BLaER1 treated with 17β-estradiol and CSF1 and Interleukin-3, amounts not matched to agents 10 nM and 100 nM (cell line): Measurements from ENCODE around the gene PRPH.

Experiments
- H3K27ac ChIP-seq, 11 experiments: shearing (Covaris generic); formaldehyde crosslinking; 2 replicates each; pipeline ENCODE4 v1.8.1; 2022
- H3K27me3 ChIP-seq, 11 experiments: shearing (Covaris generic); formaldehyde crosslinking; 2 replicates each; pipeline ENCODE4 v1.8.1; 2022
- H3K36me3 ChIP-seq, 11 experiments: shearing (Covaris generic); formaldehyde crosslinking; 2 replicates each; pipeline ENCODE4 v1.8.1; 2022
- H3K4me1 ChIP-seq, 10 experiments: shearing (Covaris generic); formaldehyde crosslinking; 2 replicates each; pipeline ENCODE4 v1.8.1; 2022
- H3K4me2 ChIP-seq, 11 experiments: shearing (Covaris generic); formaldehyde crosslinking; 2 replicates each; pipeline ENCODE4 v1.8.1; 2022
- H3K4me3 ChIP-seq, 10 experiments: shearing (Covaris generic); formaldehyde crosslinking; 2 replicates each; pipeline ENCODE4 v1.8.1; 2022
- H3K9ac ChIP-seq, 11 experiments: shearing (Covaris generic); formaldehyde crosslinking; 2 replicates each; pipeline ENCODE4 v1.8.1; 2022
- H3K9me3 ChIP-seq, 11 experiments: shearing (Covaris generic); formaldehyde crosslinking; replicated peaks in 1 of 11; 2 replicates each; pipeline ENCODE4 v1.8.1; 2022
- H4K20me1 ChIP-seq, 11 experiments: shearing (Covaris generic); formaldehyde crosslinking; 2 replicates each; pipeline ENCODE4 v1.8.1; 2022
- Cebpa-rat ChIP-seq, 11 experiments: shearing (Covaris generic); IDR thresholded peaks; 2 replicates each; pipeline ENCODE4 v1.8.1; 2022

The PRPH gene

DNA sequence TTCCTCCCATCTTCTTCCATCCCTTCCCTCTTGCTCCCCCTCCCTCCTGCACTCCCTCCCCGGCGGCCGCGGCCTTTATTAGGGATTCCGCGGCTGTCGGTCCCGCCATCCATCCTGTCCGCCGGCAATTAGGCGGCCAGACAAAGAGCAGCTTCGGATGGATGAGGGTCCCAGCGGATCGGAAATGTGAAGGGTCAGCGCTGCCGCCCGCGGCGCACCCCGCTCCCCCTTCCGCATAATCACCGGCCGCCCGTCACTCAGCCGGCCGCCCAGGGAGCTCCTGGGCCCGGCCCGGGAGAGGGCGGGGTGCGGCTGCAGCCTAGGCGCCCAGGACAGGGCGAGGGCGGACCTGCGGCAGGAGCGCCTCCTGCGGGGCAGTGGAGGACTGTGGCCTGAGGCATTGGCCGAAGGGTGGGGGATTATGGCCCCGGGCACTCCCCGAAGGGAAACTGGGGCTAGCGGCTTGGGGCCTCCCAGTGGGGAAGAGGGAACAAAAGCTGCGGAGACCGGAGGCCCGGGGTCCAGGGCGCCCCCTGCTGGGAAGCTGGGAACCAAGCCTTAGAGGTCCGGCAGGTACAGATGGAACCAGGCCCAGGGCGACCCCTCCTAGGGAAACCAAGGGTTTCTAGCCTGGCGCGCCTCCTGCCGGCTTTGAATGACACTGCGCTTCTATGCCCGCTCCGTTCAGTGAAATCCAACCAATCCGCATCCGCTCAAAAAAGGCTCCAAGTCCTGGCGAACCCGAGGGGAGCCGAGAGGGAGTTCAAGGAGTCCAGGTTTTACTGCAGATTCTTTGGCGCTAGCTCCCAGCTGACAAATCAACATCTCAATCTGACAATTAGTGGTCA is 47.3 kb downstream of the PRPH start:
- no peak for TF ChIP-seq Cebpa-rat (IDR thresholded peaks at IDR 0.05)

GRCh38 chr12:49342914-49343731 is 48.2 kb downstream of the PRPH start:
- peaks cover 43 to 62% (median 56%) of the 10 kb centered on the region in 10 experiments for H3K4me1 ChIP-seq
- H3K9ac ChIP-seq, result 0 out of 22 replicates have a peak overlapping the region, but pooled peaks of 1 of the 11 experiments have one; percentile 26
- H3K36me3 ChIP-seq, result no peaks in the 10 kb centered on the region
- H3K4me2 ChIP-seq, result peak overlapping the region; percentile 54 to 93 (median 82)
- H3K27me3 ChIP-seq, result peaks cover 99 to 100% (median 100%) of the 10 kb centered on the region in 11 experiments
- no peaks in the 10 kb centered on the region for H3K9me3 ChIP-seq
- TF ChIP-seq Cebpa-rat (IDR thresholded peaks at IDR 0.05), result no peak
- no peak overlapping the region for H3K27ac ChIP-seq
- H4K20me1 ChIP-seq, result peaks cover 0 to 91% (median 59%) of the 10 kb centered on the region in 11 experiments; a peak in 19 of 22 replicates
- peak overlapping the region in 9 of 10 experiments; percentile 26 to 66 (median 51); a peak in 16 of 20 replicates for H3K4me3 ChIP-seq

More for the DNA sequence above, 47.3 kb downstream of the PRPH start:
- H4K20me1 ChIP-seq, result peaks cover 0 to 93% (median 56%) of the 10 kb centered on the region in 11 experiments; a peak in 19 of 22 replicates
- H3K4me2 ChIP-seq, result peak overlapping the region; percentile 54 to 93 (median 82)
- peaks cover 99 to 100% (median 100%) of the 10 kb centered on the region in 11 experiments for H3K27me3 ChIP-seq
- H3K4me3 ChIP-seq, result peak overlapping the region; percentile 24 to 66 (median 50); a peak in 18 of 20 replicates
- no peak overlapping the region for H3K27ac ChIP-seq
- peaks cover 35 to 58% (median 51%) of the 10 kb centered on the region in 10 experiments for H3K4me1 ChIP-seq
- H3K9ac ChIP-seq, result peak overlapping the region in 3 of 11 experiments; percentile 15 to 26 (median 15); a peak in 2 of 22 replicates
- no peaks in the 10 kb centered on the region for H3K36me3 ChIP-seq
- H3K9me3 ChIP-seq, result no peaks in the 10 kb centered on the region

GRCh38 chr12:49344486-49345050 is 49.6 kb downstream of the PRPH start:
- Histone ChIP-seq H3K4me2 (peak overlapping the region in 10 of 11 experiments; percentile 92 to 100 (median 99); a peak in 17 of 22 replicates), H3K9ac (no peak overlapping the region), H3K4me1 (peaks cover 43 to 68% (median 61%) of the 10 kb centered on the region in 10 experiments), H3K27ac (no peak overlapping the region), H3K27me3 (peaks cover 91 to 100% (median 96%) of the 10 kb centered on the region in 11 experiments), H3K9me3 (no peaks in the 10 kb centered on the region), H3K36me3 (no peaks in the 10 kb centered on the region), H4K20me1 (peaks cover 0 to 77% (median 59%) of the 10 kb centered on the region in 11 experiments; a peak in 19 of 22 replicates), H3K4me3 (peak overlapping the region in 5 of 10 experiments; percentile 56 to 70 (median 58); a peak in 6 of 20 replicates)
- TF ChIP-seq Cebpa-rat (IDR thresholded peaks at IDR 0.05), result no peak

GRCh38 chr12:49345051-49345824 is 50.3 kb downstream of the PRPH start:
- Histone ChIP-seq H3K36me3 (no peaks in the 10 kb centered on the region), H3K27me3 (peaks cover 84 to 95% (median 90%) of the 10 kb centered on the region in 11 experiments), H3K27ac (no peak overlapping the region), H3K4me3 (peak overlapping the region; percentile 48 to 70 (median 58)), H3K4me2 (peak overlapping the region; percentile 92 to 100 (median 99)), H4K20me1 (peaks cover 0 to 72% (median 59%) of the 10 kb centered on the region in 11 experiments; a peak in 19 of 22 replicates), H3K9ac (peak overlapping the region; percentile 27 to 69 (median 53); a peak in 18 of 22 replicates), H3K9me3 (no peaks in the 10 kb centered on the region), H3K4me1 (peaks cover 43 to 68% (median 61%) of the 10 kb centered on the region in 10 experiments)
- TF ChIP-seq Cebpa-rat (IDR thresholded peaks at IDR 0.05), result no peak

DNA sequence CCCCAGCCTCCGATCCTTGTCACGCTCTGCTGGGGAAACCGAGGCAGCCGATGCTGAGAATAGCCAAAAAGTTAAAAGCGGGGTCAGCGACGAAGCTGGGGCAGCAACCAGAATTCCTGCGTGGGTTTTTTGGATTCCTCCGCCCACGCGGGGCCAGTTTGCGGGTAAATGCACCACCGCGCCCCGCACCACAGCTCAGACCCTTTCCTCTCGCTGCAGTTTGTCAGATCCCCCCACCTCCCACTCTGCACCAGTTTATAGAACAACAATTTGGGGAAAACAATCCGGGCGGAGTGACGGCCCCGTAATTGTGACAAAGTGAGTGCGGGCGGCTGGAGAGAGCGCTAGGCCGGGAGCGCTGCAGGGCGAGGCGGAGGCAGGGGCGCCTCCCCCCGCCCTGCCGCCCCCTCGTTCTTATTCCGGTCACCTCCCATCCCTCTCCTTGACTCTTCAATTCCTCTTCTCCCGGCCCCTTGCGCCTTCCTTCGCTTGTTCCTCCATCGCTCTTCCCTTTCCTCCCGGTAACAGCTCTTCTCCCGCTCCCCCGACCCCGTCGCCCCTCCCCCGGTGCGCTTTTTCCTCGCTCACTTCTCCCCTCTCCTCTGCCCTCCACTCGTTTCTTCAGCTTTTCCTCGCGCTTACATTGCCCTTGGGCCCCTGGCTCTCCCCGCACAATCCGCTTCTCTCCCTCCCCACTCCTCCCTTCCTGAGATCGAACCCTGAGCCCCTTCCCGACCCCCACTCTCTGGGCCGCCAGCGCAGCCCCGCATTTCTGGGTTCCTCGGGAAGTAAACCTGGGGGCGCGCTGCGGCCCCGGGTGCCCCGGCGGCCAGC is 51.1 kb downstream of the PRPH start:
- Histone ChIP-seq H3K27me3 (peaks cover 76 to 87% (median 82%) of the 10 kb centered on the region in 11 experiments), H3K4me1 (peaks cover 43 to 68% (median 61%) of the 10 kb centered on the region in 10 experiments), H3K9me3 (no peaks in the 10 kb centered on the region), H3K4me3 (peak overlapping the region; percentile 48 to 70 (median 58)), H3K36me3 (no peaks in the 10 kb centered on the region), H4K20me1 (peaks cover 0 to 64% (median 54%) of the 10 kb centered on the region in 11 experiments; a peak in 19 of 22 replicates), H3K4me2 (peak overlapping the region; percentile 92 to 100 (median 99)), H3K9ac (peak overlapping the region; percentile 27 to 69 (median 53); a peak in 19 of 22 replicates), H3K27ac (no peak overlapping the region)
- TF ChIP-seq Cebpa-rat (IDR thresholded peaks at IDR 0.05), result no peak

DNA sequence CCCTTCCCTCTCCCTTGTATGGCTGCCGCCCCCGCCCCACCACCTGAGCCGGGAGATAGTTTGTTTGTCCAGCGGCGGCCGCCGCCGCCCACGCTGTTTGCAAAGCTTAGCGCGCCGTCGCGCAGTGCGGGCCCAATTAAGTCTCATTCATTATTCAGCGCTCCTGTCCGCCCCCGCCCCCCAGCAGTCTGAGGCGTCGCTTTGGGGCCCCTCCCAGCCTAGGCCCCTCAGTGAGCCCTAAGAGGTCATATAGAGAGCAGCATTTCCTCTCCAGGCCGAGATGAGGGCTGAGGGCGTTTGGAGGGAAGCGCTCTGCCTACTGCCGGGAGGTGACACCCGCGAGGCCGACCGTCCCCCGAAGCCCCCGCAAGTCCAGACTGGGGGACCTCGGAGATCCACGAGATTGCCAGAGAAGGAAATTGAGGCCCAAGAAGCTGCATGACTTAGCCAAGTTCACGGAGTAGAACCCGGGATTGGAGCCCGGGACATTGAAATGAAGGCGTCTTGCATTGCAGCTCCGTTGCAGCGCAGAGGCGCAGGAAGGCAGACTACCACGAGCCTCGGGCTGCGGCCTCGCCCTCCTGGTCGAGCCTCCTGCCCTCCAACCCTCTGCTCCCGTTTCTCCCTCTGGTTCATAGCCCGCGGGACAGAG is 51.8 kb downstream of the PRPH start, which contains the start of gene DNAJC22:
Gene DNAJC22 (plus strand): TSS at position 230 of the 652 bp plus-strand sequence. CDS start 1,985 bp downstream, outside the sequence.
- H3K4me2 ChIP-seq, result peak within 1 kb of the TSS; percentile 92 to 100 (median 99)
- H4K20me1 ChIP-seq, result peaks cover 0 to 56% (median 47%) of the 10 kb centered on the region in 11 experiments; a peak in 19 of 22 replicates
- no peak within 1 kb of the TSS for H3K27ac ChIP-seq
- H3K9me3 ChIP-seq, result no peaks in the 10 kb centered on the region
- TF ChIP-seq Cebpa-rat (IDR thresholded peaks at IDR 0.05), result no peak
- peak within 1 kb of the TSS; percentile 48 to 70 (median 58) for H3K4me3 ChIP-seq
- no peaks in the 10 kb centered on the region for H3K36me3 ChIP-seq
- peaks cover 43 to 67% (median 61%) of the 10 kb centered on the region in 10 experiments for H3K4me1 ChIP-seq
- H3K27me3 ChIP-seq, result peaks cover 68 to 79% (median 74%) of the 10 kb centered on the region in 11 experiments
- peak within 1 kb of the TSS; percentile 27 to 69 (median 53); a peak in 19 of 22 replicates for H3K9ac ChIP-seq
